HepG2 (cell line): ENCODE results near the gene NELFB. TPM values are rescaled to one million over a fixed set of nuclear protein-coding genes. Genes with fewer than 3 reads are reported as not detected.

ENCODE experiments used
- ARID4A ChIP-seq: sonication (generic); formaldehyde crosslinking; IDR thresholded peaks from 2 replicates; pipeline ENCODE4 v1.5.0; 2020; ENCODE audit warnings: mild to moderate bottlenecking, missing genetic modification reagents, borderline replicate concordance
- HIC2 ChIP-seq: sonication (generic); formaldehyde crosslinking; IDR thresholded peaks from 2 replicates; pipeline ENCODE4 v1.9.0; 2022; ENCODE audit warnings: low read depth, missing genetic modification reagents
- MAF1 ChIP-seq: sonication (generic); formaldehyde crosslinking; IDR thresholded peaks from 2 replicates; pipeline ENCODE4 v1.5.0; 2020; ENCODE audit warnings: missing genetic modification reagents, borderline replicate concordance
- MTA1 ChIP-seq: sonication (generic); formaldehyde crosslinking; IDR thresholded peaks from 2 replicates; pipeline ENCODE4 v1.4.0; 2020; ENCODE audit warnings: missing genetic modification reagents, mild to moderate bottlenecking, borderline replicate concordance
- NFKB2 ChIP-seq: sonication (generic); formaldehyde crosslinking; IDR thresholded peaks from 2 replicates; pipeline ENCODE4 v1.4.0; 2020; ENCODE audit warnings: missing genetic modification reagents, borderline replicate concordance
- PAX8 ChIP-seq: sonication (generic); formaldehyde crosslinking; IDR thresholded peaks from 2 replicates; pipeline ENCODE4 v1.8.0; 2022; ENCODE audit warnings: mild to moderate bottlenecking, missing genetic modification reagents, borderline replicate concordance
- PHF21A ChIP-seq: sonication (generic); formaldehyde crosslinking; IDR thresholded peaks from 2 replicates; pipeline ENCODE4 v1.5.0; 2020; ENCODE audit warnings: mild to moderate bottlenecking, missing genetic modification reagents
- PHF5A ChIP-seq: IDR thresholded peaks from one replicate; pipeline ENCODE4 v1.6.1; 2018; ENCODE audit warnings: low read depth, missing genetic modification reagents; ENCODE audit not compliant: unreplicated experiment
- POGK ChIP-seq: sonication (generic); formaldehyde crosslinking; conservative IDR thresholded peaks from 2 replicates; pipeline ENCODE4 v1.8.0; 2022; ENCODE audit warnings: mild to moderate bottlenecking, moderate library complexity, missing genetic modification reagents
- SP5 ChIP-seq: IDR thresholded peaks from 2 replicates; pipeline ENCODE4 v1.6.1; 2016; ENCODE audit warnings: low read depth, borderline replicate concordance
- ZBTB7A ChIP-seq: sonication (generic); formaldehyde crosslinking; IDR thresholded peaks from 2 replicates; pipeline ENCODE4 v1.8.0; 2022; ENCODE audit warnings: mild to moderate bottlenecking, missing genetic modification reagents
- ZNF12 ChIP-seq: sonication (generic); formaldehyde crosslinking; IDR thresholded peaks from 2 replicates; pipeline ENCODE4 v1.5.0; 2020; ENCODE audit warnings: missing genetic modification reagents
- ZNF18 ChIP-seq: sonication (generic); formaldehyde crosslinking; IDR thresholded peaks from 2 replicates; pipeline ENCODE4 v1.8.0; 2022; ENCODE audit warnings: mild to moderate bottlenecking, missing genetic modification reagents; ENCODE audit not compliant: insufficient replicate concordance
- ZNF329 ChIP-seq: sonication (generic); formaldehyde crosslinking; IDR thresholded peaks from 2 replicates; pipeline ENCODE4 v1.9.0; 2021; ENCODE audit warnings: low read depth, mild to moderate bottlenecking, missing genetic modification reagents
- ZNF33B ChIP-seq: sonication (generic); formaldehyde crosslinking; IDR thresholded peaks from 2 replicates; pipeline ENCODE4 v1.5.1; 2020; ENCODE audit warnings: mild to moderate bottlenecking, missing genetic modification reagents
- ZNF543 ChIP-seq: sonication (generic); formaldehyde crosslinking; IDR thresholded peaks from 2 replicates; pipeline ENCODE4 v1.4.0; 2020; ENCODE audit warnings: mild to moderate bottlenecking, missing genetic modification reagents
- ZNF788 ChIP-seq: sonication (generic); formaldehyde crosslinking; IDR thresholded peaks from 2 replicates; pipeline ENCODE4 v1.5.0; 2020; ENCODE audit warnings: mild to moderate bottlenecking, missing genetic modification reagents, borderline replicate concordance
- polyA plus RNA-seq, 8 experiments: library from polyadenylated mRNA; depleted of rRNA in 3 of 8; stranded (reverse) in 7 of 8; unstranded in 1 of 8; fragments of >200 nt; fragmentation: Illumina TruSeq in 4 of 8; extraction: Trizol in 4 of 8; gene quantifications; 2 replicates each; pipeline versions ENCODE4 v1.2.1 to v1.2.3, GENCODE V29; 2011 to 2016; ENCODE audit warnings: low read depth in 4 of 8, missing spikeins in 1 of 8, mixed read lengths in 1 of 8; ENCODE audit not compliant: insufficient read depth in 1 of 8
- total RNA-seq, 5 experiments: library from RNA; depleted of rRNA; stranded (reverse); fragments of >200 nt; fragmentation: Illumina TruSeq; extraction: Trizol; gene quantifications; 2 replicates each; pipeline ENCODE4 v1.2.3, GENCODE V29; 2016; ENCODE audit warnings: low read depth in 1 of 5

NELFB gene
- total and polyA plus RNA-seq, 2 of the 13 experiments (the other 11 are each of a cell fraction or from before 2014, with no cell fraction given) = 26.5 to 45.8 TPM

- TF ChIP-seq NFKB2 (CRISPR knock-in tag) = peak; percentile 65; the same call in 1 of the 2 replicates
- TF ChIP-seq ZNF788 = peak; percentile 58; the same call in 1 of the 2 replicates
- 0 out of 2 replicates have a peak, but pooled peaks have one; percentile 37 for TF ChIP-seq ZNF329
- no peak for TF ChIP-seq ZNF12
- peak; percentile 14; the same call in 1 of the 2 replicates for TF ChIP-seq MTA1 (CRISPR knock-in tag)
- TF ChIP-seq ZNF543 (CRISPR knock-in tag) = no peak; the same call in 1 of the 2 replicates
- TF ChIP-seq PAX8 (CRISPR knock-in tag) = 0 out of 2 replicates have a peak, but pooled peaks have one; percentile 41
- 0 out of 2 replicates have a peak, but pooled peaks have one; percentile 36 for TF ChIP-seq ZNF33B
- peak; percentile 94 for TF ChIP-seq ZNF18 (CRISPR knock-in tag)
- TF ChIP-seq HIC2 (CRISPR knock-in tag) = peak; percentile 7
- no peak for TF ChIP-seq PHF5A (CRISPR knock-in tag)
- TF ChIP-seq SP5 (CRISPR knock-in tag) = peak; percentile 86
- TF ChIP-seq ZBTB7A (CRISPR knock-in tag) = peak; percentile 37; the same call in 1 of the 2 replicates
- 0 out of 2 replicates have a peak, but pooled peaks have one; percentile 24 for TF ChIP-seq POGK (CRISPR knock-in tag)
- TF ChIP-seq ARID4A (CRISPR knock-in tag) = peak; percentile 76; the same call in 1 of the 2 replicates
- TF ChIP-seq MAF1 (CRISPR knock-in tag) = 0 out of 2 replicates have a peak, but pooled peaks have one; percentile 26
- TF ChIP-seq PHF21A (CRISPR knock-in tag) = 0 out of 2 replicates have a peak, but pooled peaks have one; percentile 19
These were observed 37.6 kb upstream of the NELFB start (continued) for GRCh38 chr9:137217276-137218211.
